GM12875 (cell line): ENCODE data around the gene CCDC87.
"Not testable (repeated sequence)": the region's sequence is repeated elsewhere in the genome, so short reads cannot be mapped to it uniquely, and the experiment has no call there.

Source experiments
- H3K4me3 ChIP-seq: one replicate; pipeline ENCODE4 v1.5.1; 2011; ENCODE audit warnings: low read depth, low read length, control low read depth
- TF ChIP-seq, protein P1 (sequence below): IDR thresholded peaks from 2 replicates; pipeline ENCODE4 v1.5.1; 2011; ENCODE audit warnings: low read depth, mild to moderate bottlenecking, control low read depth, inconsistent platforms, low read length, moderate library complexity, borderline replicate concordance; ENCODE audit not compliant: insufficient read depth

Gene CCDC87

DNA sequence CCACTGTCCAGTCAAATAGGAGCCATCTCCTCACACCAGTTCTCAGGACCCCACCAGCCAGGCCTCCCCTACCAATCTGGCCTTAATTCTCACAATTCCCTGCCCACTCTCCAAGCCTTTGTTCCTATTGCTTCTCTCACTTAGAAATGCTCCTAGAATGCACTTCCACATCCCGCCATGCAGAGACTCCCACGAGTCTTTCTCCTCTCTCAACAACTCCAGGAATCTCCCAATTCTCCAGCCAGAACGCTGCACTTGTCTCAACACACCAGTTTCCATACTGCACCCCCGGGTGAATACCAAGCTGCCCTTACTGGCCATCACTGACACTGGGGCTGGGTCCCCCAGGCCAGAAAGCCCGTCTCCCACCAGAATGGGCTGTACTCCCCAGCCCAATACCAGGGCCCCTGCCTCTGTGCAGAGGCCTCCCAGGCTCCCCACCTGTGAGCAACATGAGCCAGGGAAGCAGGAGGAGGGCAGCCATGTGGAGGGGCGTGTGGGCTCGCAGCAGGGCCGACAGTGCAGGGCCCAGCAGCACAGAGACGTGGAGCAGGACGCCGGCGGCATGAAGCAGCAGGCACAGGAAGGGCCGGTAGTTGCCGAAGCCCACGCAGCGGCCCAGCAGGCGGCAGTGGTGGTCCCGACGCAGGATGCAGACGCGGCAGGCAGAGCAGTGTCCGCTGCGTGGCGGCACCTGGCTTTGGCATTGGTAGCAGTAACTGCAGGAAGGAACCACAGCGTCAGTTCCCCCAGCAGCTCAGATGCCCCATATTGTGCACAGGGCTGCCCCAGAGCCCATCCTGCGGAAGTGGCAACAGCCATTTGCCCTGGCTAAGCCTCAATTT, 49.4 kb downstream of the CCDC87 start:
- TF ChIP-seq, protein P1, sequence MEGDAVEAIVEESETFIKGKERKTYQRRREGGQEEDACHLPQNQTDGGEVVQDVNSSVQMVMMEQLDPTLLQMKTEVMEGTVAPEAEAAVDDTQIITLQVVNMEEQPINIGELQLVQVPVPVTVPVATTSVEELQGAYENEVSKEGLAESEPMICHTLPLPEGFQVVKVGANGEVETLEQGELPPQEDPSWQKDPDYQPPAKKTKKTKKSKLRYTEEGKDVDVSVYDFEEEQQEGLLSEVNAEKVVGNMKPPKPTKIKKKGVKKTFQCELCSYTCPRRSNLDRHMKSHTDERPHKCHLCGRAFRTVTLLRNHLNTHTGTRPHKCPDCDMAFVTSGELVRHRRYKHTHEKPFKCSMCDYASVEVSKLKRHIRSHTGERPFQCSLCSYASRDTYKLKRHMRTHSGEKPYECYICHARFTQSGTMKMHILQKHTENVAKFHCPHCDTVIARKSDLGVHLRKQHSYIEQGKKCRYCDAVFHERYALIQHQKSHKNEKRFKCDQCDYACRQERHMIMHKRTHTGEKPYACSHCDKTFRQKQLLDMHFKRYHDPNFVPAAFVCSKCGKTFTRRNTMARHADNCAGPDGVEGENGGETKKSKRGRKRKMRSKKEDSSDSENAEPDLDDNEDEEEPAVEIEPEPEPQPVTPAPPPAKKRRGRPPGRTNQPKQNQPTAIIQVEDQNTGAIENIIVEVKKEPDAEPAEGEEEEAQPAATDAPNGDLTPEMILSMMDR: peak; percentile 74
- no peak overlapping the region for H3K4me3 ChIP-seq

DNA sequence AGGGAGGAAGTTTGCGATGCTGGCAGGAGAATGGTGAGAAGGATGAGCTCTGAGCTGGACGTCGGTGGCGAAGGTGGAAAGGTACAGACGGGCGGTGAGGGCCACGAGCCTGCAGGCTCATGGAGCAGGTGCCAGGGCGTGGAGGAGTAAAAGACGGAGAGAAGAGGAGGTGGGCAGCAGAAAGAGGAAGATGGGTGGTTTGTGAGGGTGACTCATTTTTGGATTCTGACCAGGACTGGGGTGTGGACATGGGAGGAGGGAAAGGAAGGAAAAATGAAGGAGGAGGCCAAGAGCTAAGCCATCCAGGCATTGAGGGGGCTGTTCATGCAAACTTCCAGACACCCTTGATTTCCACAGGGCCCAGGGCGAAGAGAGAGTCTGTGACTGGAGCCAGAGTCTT, 50.5 kb downstream of the CCDC87 start:
- no peak overlapping the region for H3K4me3 ChIP-seq
- TF ChIP-seq, protein P1: no peak

DNA sequence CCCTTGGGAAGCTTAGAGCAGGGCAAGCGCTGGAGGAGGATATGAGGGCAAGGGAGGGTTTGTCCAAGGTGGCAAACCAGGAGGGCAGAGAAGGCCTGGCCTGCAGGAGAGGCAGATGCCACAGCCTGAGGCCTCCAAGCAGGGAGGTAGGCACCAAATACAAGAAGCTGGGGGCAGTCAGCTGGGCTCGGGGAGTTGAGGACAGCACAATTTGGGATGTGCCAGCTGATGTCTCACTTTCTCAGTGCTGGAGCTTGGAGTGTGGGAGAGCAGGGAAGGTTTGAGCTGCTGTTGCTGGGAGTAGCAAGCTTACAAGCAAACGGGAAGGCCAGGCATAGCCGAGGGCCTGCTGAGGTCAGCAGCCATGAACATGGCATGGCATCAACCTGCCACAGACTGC, 51.0 kb downstream of the CCDC87 start:
- H3K4me3 ChIP-seq: no peak overlapping the region
- TF ChIP-seq, protein P1: no peak

DNA sequence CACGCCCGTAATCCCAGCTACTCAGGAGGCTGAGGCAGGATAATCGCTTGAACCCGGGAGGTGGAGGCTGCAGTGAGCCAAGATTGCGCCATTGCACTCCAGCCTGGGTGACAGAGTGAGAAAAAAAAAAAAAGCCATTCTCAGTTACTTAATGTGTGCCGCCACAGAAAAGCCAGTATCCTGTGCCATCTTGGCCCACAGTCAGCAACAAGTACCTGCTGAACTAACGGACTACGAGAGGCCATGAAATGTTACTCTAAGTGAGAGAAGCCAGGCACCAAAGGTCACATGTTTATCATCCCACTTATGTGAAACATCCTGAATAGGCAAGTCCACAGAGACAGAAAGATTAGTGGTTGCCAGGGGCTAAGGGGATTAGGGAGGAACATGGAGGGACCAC, 52.3 kb downstream of the CCDC87 start:
- not testable (repeated sequence) for H3K4me3 ChIP-seq
